OCI-M2 (cell line): ENCODE measurements around the gene LMTK3.

Source experiments
- DNase-seq: peaks from one replicate; lab custom pipeline; 2025; ENCODE audit not compliant: unreplicated experiment; lab: John Stamatoyannopoulos, UW

Gene LMTK3

DNA sequence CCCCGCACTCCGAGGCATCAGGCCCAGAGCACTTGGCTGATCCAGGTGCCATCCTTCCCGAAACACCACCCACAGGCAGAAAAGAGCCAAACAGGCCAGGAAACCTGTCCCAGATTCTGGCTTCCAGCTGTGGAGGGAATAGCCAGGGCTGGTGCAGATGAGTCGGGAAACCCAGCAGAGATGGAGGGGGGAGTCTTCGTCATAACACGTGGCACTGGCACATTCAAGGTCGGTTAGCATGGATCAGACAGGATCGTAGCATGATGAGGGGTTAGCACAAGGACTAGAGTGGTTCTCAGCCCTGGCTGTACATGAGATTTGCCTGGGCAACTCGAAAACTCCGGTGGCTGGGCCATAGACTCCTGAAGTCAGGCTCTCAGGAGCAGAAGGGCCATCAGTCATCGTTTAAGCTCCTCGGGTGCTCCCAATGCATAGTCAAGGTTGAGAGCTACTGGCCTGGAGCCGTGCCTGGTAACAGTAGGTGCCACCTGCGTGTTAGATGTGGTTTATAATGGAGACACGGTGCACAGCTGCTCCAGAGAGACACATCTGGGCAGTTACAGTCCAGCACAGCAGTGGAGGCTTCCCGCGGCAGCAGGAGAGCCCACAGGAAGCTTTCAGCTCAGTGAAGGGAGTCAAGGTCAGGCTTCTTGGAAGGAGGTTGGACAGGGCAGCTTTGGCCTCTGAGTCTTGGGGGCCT is 36.1 kb downstream of the LMTK3 start:
- DNase-seq, result no peak

DNA sequence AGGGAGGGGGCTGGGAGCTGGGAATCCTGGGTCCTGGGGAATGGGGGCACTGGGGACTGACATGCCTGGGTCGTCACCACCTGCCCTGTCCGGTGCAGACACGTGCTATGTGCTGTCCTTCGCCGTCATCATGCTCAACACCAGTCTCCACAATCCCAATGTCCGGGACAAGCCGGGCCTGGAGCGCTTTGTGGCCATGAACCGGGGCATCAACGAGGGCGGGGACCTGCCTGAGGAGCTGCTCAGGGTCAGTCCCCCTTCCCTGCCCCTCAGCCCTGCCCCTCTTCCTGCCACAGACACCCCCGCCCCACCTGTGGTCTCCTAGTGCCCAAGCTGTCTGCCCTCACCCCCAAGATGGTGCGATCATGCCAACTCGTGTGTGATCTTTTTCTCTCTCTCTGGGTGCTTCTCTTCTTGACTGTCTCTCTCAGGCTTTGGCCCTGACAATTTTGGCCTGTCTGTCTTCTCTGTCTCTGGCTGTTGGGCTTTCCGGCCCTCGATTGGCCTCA is 37.5 kb downstream of the LMTK3 start:
- DNase-seq, result no peak

DNA sequence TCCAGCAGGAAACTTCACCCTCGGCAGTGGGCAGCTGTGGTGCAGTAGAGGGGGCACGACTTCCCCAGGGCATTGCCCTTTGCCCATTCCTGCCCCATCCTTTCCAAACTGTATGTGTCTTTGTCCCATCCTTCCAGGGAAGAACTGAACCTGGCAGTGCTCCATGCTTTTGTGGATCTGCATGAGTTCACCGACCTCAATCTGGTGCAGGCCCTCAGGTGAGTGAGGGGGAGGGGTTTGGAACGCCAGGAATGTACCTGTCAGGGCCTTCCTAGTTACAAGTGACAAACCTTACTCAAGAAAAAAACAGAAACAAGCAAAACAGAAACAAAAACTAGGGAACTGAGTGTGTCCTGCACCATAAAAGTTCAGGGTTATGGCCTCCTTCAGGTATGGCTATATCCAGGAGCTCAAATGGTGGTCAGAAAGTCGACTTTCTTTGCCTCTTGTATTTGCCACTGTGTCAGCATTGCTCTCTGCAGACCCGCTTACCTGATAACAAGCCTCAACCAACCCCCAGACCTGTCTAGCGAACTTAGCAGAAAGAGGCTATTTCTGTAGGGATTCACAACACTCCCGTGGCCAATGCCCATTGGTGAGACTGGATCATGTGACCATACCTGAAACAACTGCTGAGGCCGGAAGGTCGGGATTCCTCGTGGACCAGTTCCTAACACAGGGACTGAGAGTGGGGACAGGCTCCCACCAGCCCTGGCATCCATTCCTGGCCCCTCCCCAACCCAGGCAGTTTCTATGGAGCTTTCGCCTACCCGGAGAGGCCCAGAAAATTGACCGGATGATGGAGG is 38.3 kb downstream of the LMTK3 start:
- no peak for DNase-seq

- DNase-seq, result no peak
Measured at GRCh38 chr19:48471836-48472235, 39.8 kb downstream of the LMTK3 start.

- no peak for DNase-seq
Measured at GRCh38 chr19:48470856-48471255, 40.8 kb downstream of the LMTK3 start.

GRCh38 chr19:48469934-48470680 is 41.5 kb downstream of the LMTK3 start:
- DNase-seq, result no peak

DNA sequence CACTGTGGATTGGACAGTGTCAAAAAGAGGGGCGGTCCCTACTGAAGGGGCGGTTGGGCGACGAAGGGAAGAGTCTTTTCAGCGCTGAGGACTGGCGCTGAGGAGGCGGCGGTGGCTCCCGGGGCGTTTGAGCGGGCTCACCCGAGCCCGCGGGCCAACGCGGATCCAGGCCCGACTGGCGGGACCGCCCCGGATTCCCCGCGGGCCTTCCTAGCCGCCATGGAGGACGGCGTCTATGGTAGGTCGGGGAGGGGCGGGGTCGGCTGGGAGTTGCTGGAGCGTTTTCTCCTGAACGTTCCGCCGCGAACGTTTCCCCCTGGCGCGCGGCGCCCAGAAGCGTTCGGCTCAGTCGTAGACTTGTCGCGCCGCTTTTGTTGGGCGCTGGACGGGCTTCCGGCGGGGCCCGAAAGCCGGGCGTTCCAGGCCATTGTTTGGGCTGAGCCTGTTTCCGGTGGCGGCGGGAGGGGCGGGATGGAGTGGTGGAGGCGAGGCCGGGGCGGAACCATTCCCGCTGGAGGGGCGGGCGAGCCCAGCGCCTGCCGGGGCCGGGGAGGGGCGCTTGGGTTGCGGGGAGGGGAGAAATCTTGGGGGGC is 42.2 kb downstream of the LMTK3 start, which contains the start of gene CYTH2:
Gene CYTH2, plus strand, starts transcription at position 81 of the 593 bp plus-strand sequence. Its CDS starts 139 bp downstream, at position 220.
- no peak for DNase-seq

DNA sequence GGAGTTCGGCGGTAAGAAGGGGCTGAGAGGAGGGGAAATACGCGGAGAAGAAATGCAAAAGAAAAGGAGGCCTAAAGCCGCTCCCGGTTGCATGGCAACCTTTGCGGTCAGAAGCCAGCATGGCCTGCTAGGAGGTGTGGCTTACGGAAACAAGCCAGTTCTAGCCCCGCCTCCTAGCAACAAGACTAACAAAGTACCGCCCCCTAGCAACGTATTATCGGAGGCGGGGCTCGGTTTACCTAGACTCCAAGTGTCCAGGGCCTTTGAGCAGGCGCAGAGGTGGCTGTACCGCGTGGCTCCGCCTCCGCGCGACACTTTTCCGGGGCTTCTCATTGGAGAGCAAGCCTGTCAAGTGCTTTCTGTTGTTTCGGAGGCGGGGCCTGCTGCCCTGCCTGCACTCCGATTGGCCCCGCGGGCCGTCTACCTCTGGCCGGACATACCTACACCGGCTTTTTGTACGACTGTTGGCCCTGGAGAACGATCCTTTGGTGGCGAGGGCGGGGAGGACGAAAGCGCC is 42.8 kb downstream of the LMTK3 start:
- DNase-seq, result peak; percentile 99

DNA sequence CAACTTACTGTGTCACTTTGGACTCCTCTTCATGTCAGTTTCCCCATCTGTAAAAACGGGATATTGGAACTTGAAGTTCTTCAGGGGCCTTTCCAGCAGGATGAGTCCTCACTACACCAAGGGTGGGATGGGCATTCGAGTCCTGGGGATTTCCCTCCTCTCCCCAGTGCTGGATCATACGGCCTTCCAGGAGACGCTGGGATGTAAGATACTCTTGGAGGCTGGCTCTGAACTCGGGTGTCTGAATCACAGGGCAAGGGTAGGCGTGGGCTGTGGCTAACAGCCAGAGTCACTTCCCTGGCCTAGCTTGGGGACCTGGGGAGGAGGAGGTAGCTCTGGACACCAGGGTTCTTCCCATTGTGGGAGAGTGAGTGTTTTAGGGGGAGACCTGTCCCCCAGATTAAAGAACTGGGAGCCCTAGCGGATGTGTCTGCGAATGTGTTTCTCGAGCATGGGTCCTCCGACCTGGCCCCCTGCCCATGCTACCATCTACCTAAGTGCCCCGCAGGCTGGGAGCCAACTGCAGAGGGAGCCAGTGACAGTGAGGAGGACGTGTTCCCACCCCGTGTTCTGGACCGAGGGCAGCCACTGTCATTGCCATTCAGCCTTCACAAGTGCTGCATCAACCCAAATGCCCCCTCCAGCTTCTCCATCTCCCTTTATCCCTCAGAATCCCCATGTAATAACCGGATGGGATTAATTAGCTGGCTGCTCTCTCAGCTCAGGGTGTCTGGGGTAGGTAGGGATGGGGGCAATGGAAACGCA is 44.9 kb downstream of the LMTK3 start:
- no peak for DNase-seq

DNA sequence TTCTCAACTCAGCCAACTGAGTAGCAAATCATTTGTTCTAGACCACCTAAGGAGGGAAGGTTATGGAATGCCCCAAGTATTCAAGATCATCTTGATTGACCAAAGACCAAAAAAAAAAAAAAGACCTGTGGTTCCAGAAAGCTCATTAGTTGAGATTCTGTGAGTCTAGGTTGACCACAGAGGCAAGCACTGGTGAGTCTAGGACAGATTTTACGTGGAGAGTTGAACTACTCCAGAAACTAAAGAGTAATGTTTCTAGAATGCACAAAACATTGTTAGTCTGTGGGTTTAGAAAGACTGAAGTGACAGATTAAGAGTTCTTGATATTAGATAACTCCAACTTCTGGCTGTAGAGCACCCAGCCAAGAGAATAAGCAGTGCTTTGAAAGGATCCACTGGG is 46.4 kb downstream of the LMTK3 start:
- no peak for DNase-seq

GRCh38 chr19:48461982-48462655 is 49.5 kb downstream of the LMTK3 start:
- no peak for DNase-seq

GRCh38 chr19:48461651-48461981 is 50.0 kb downstream of the LMTK3 start:
- DNase-seq, result no peak

GRCh38 chr19:48458016-48458415 is 53.6 kb downstream of the LMTK3 start:
- no peak for DNase-seq

DNA sequence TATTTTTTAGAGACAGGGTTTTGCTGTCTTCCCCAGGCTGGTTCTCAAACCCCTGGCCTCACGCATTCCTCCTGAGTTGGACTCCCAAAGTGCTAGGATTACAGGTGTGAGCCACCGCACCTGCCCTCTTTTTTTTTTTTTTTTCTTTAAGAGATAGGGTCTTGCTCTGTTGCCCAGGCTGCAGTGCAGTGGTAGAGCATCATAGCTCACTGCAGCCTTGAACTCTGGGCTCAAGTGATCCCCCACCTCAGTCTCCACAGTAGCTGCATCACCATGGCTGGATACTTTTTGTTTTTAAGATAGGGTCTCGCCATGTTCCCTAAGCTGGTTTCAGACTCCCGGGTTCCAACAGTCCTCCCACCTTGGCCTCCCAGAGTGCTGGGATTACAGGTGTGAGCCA is 54.8 kb downstream of the LMTK3 start:
- DNase-seq, result no peak

- DNase-seq, result no peak
Measured at GRCh38 chr19:48455908-48456562, 55.6 kb downstream of the LMTK3 start.

- DNase-seq, result no peak
Measured at GRCh38 chr19:48455171-48455907, 56.3 kb downstream of the LMTK3 start, which contains the start of gene KCNJ14. TSS of gene KCNJ14 (plus strand) at chr19:48455574. CDS start at chr19:48461725, 6,151 bp downstream.

- DNase-seq, result no peak
Measured at GRCh38 chr19:48454150-48454730, 57.4 kb downstream of the LMTK3 start.
